ENCODE measurements around the gene CD69.

CD69 gene

DNA sequence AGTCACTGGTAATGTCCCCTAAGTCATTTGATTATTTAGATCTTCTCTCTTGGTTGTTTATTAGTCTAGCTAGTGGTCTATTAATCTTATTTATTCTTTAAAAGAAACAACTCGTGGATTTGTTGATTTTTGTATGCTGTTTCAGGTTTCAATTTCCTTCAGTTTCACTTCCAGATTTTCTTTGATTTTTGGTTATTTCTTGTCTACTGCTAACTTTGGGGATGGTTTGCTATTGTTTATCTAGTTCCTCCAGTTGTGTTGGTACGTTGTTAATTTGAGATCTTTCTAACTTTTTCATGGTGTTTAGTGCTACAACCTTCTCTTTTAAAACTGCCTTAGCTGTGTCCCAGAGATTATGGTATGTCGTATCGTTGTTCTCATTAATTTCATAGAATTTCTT, 18.5 kb upstream of the CD69 start:
- no peak for DNase-seq

DNA sequence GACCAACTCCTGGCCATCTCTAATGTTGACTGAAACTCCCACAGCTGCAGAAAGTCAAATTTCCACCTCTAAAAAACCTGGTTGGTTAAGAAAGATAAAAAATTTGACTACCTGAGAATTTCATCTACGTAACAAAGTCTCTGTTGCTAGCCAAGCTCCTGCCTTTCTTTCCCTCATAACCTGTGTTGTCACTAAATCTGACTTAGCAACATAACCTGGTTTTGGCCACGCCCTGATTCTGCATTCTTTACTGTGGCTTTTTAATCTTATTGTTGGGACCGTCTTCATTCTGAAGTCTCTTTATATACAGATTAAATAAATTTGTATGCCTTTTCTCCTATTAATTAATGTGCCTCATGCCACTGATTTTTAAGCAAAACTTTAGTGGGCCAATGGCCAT, 16.1 kb upstream of the CD69 start:
- no peak for DNase-seq

DNA sequence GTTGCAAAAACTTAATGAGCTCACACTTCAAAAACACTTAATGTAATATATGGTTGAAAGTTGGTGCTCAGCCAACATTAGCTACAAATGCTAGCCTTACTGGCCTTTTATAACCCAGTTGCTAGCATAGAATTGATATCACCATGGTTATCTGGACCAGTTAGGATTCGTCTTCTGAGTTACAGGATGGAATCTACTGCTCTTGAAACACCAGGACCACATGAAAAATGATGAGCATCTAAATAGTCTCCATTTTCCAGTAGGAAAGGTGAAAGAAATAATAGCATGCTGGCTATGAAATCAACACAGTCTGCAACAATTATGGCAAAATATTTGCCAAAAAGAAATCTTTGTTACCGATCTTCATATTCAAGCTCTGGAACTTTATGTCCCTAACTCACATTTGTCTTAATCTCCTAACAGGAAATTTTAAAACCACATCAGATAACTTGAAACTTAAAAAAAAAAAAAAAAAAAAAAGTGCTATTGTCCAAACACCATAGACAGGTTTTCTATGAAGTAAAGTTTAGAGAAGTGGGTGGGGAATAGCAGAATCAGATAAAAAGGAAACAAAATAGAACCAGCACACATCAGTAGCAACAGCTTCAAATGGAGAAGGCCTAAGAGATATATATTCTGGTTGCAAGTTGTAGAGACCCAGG, 12.6 kb upstream of the CD69 start:
- DNase-seq, result no peak

DNA sequence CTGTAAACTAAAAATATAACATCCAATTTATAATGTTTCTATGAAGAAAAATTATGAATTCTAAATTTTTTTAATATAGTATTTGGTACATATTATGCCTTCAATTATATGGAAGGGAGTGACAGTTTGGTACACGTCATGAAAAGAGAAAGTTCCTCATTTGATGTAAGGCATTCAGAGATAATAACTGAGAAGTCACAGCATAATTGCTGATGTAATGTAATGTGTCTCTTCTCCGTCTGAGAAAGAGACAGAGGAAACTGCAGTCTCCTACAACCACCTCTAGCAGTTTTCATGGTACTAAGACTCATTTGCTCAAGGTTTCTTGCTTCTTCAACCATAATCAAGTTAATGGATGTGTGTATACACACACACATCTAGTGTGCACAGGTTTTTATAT, 2.3 kb upstream of the CD69 start:
- DNase-seq, result no peak

DNA sequence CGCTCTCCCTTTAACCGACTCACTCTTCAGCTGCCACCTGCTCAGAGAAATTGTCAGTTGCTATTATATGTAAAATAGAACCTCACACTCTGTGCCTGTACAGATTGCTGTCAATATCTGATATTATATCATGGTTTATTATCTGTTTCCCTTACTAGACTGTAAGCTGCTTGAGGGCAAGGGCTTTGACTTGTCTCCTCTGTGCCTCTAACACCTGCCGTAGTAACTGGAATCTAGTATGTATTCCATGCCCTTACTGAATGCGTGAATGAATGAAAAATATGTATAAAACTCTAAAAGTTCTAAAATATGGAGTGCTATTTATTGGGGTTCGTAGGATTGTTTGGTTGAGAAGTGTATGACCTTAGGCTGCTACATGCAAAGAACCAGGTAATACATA, 1.7 kb upstream of the CD69 start:
- DNase-seq, result no peak

DNA sequence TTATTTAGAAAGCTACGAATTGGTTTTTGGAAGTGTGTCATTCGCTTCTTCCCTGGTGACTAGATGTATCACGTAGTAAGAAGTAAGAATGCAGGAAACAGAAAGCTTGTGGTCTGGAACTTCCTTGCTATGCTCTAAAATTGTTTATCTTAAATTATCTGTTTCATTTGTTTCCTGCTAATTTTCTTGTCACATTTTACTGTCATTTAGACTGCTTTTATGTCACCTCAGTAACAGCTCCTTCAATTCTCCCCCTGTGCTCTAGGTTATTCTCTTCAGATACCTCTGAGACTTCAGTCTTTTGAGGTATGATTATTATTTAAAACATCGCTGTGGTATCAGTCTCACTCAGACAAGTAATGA, 699 bp upstream of the CD69 start:
- DNase-seq, result no peak

DNA sequence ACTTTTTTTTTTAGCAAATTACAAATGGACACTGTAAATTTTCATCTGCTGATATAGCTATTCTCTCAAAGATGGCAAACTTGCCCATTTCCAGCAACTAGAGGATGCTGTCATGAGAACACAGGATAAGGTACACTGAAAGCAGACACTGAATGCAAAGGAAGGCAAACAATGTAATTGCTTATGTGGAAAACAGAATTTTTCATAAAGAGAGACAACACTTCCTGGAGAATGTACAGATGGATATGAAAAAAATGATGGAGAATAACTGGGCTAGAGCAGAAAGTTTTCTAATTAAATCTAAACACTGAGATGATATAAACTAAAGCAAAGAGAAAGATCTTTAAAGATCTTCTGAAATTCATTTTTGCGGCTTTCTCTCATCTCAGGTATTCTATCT, 581 bp downstream of the CD69 start:
- no peak for DNase-seq

DNA sequence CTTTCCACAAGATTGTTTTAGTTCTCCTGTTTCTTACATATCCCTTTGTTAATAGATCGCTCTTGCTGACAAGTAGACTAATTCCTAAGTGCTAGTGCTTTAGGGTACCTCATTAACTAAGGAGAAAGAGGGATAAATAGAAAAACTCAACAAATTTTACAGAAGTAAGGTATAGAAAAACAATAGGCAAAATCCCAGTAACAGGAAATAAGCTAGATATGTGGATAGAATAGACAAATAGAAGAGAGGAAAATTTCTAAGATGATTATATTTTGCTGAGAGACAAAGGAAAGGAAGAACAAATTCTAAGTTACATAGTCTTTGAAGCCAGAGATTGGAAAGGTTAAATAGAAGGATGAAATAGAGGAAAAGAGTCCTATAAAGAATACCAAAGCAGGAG, 1.0 kb downstream of the CD69 start:
- no peak for DNase-seq

DNA sequence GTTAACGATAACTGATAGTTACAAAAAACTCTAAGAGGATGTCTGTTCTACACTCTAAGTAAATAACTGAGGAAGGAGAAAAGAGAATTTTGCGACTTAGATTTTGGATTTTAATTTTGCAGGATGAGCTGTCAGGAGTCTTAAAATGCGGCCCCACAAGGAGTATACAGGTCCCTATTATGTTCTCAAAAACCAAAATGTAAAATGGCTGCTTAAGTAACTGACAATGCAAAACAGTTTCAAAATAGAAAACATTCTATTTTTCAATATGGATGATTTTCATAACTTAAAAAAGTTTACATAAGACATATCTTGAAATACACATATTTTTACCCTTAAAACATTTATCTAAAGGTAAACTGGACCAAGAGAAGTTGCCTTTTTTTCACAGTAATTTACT, 2.6 kb downstream of the CD69 start:
- no peak for DNase-seq

DNA sequence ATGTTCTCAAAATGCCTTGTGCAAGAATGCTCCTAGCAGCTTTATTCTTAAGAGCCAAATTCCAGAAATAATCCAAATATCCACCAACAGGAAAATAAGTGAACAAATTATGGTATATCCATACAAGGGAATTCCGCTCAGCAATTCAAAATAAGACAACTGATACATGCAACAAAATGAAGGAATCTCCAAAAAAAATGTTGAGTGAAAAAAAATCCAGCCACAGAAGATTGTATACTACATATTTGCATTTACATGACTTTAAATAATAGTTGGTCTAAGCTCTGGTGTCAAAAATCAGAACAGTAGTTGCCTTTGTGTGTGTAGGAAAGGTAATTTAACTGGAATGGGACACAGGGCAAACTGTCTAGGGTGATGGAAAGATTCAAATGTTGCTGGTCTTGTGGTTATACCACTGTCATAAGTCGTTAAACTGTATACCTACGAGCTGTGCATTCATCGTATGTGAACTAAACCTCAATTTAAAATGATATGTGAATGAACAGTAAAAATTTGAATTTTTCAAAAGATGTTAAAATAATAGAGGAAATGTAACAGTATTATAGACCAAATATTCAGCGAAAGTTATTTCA, 3.2 kb downstream of the CD69 start:
- no peak for DNase-seq

DNA sequence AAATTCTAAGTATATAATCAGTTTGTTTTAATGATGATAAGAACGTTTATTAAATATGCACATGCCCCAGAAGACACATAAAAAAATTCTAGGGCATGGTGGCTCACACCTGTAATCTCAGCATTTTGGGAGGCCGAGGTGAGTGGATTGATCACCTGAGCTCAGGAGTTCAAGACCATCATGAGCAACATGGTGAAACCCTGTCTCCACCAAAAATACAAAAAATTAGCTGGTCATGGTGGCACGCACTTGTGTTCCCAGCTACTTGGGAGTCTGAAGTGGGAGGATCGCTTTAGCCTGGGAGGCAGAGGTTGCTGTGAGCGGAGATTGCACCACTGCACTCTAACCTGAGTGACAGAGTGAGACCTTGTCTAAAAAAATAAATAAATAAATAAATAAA, 4.0 kb downstream of the CD69 start:
- DNase-seq, result no peak

DNA sequence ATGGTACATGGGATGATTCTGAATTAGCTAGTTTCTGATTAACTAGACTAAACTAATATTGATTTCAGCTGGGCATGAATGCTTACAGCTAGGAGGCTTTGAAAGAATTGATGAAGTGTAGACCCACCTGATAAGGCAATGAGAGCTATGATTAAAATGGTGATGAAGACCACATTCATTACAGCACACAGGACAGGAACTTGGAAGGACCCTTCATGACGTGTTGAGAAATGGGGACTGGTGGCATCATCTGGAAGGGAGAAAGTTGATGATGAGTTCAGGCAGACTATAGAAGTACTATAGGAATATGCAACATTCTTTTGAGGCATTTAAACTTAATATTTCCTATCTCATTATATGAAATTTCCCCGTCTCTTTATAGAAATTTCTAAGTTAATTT, 4.5 kb downstream of the CD69 start:
- no peak for DNase-seq

DNA sequence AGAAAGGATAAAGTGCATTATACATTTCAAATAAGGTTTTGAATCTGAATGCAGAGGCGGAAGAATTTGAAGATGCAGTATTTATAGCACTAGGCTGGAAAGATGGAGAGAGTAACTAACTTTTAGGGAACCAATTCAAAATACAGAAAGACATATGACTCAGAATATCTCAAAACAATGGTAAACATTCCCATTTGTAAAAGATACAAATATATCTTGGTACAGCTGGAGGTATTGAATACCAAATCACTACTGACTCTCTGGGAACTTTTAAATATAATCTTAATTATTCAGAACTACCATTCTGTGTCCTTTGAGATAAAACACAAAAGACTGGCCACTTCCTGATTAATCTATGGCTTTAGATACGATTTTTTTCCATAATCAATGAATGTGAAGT, 5.1 kb downstream of the CD69 start:
- no peak for DNase-seq

DNA sequence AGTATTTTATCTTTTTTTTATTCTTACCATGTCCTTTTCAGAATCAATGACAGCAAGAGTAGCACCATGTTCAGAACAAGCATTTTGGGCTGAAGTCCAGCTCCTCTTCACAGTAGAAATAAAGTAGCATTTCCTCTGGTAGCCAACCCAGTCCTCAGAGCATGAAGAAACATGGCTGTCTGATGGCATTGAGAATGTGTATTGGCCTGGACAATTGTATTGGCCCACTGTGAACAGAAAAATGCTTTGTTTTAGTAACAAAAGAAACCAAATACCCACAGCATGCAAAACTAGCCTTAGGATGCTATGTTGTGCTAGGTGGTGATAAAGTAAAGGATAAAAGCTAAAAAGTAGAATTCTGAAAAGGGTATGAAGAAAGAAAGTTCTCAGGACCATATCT, 5.7 kb downstream of the CD69 start:
- DNase-seq, result no peak

DNA sequence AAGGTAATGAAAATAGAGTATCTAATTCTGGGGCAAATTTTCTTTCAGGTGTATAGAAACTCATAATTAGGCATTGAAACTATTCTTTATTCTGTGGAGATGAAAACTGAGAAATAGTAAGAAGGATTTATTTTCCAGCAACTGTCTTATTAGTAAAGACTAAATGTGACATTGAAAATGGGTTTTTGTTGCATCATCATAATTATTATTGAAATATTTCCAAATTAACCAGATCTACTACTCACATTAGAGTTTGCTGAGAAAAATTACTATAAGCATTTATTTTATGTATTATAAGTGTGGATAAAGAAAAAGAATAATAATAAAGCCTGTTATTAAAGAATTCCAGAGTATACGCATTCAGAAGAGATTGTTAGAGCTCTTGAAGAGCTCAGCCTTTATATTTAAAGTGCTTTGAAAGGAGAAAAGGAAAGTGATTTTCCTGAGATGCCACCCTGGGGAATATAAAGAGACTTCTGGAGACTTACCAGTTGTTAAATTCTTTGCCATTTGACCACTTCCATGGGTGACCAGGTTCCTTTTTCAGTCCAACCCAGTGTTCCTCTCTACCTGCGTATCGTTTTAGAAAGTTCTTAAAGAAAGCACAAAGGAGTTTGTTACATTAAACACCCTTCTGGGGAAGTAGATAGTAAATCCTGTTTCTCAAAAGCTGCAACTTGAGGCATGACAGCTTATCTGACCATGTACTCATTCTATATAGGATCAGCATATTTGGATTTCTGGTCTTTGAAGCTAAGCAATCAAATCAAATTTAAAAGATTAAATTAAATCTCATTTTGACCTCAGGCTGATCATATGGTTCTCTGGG, 6.4 kb downstream of the CD69 start:
- DNase-seq, result no peak

DNA sequence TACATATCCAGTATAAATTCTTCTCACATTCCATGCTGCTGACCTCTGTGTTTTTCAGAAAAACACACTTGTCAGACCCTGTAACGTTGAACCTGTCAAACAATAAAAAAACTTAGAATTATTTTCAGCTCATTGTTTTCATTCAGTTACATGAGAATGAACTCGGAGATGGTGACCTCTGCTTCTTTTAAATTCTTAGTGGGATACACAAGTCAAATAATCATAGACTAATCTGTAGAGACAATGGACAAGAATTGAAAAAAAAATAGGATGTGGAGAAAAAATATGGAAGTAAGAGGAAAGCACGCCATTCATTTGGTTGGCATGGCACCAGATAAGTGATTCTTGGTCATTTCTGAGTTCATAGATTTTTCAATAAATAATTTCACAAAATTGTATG, 7.2 kb downstream of the CD69 start:
- no peak for DNase-seq

DNA sequence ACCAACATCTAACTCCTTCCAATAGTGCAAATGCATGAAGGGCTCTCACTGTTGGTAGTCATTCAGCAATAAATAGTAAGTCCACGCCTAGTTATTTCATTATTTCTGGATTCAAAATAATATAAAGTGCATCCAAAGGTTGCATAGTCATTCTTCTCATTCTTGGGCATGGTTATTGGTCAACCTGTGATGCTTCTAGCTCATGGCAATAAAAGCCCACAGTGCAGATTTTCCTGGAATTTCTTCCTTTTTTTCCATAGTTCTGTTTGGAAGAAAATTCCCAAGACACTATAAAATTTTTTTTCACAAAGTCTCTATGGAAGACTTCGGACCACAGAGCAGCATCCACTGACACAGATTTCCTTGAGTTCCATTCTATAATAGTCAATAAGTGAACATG, 7.6 kb downstream of the CD69 start:
- DNase-seq, result no peak

DNA sequence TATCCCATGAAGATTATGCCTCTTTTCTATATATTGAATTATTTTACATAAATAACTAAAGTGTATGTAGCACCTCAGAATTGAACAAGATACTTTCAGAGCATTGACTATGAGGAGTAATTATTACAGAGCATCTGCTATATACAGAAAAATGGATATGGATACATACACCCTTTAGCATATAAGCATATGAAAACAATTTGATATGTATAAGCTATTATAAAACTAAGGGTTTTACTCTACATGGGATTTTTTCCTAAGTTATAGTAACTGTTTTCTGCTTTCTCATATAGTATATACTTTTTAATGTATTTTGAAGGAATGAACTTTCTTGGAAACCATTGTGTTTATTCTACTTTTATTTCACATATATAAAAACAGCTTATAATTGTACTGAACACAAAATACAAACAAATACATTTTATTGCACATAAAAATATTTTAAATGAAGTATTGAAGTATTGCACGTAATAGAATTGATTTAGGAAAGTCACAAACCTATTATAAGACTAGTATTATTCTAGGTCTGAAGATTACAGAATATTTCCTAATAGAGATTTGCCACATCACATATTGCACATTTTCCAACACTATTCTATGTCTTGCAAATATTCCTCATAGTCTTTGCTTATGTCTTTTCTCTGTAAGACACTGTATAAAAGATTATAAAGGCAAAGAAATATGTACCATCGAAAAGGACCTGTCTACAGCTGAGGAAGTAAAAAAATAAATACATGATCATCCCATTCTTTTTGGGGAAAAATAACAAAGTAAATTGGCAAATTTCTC, 8.4 kb downstream of the CD69 start:
- no peak for DNase-seq

DNA sequence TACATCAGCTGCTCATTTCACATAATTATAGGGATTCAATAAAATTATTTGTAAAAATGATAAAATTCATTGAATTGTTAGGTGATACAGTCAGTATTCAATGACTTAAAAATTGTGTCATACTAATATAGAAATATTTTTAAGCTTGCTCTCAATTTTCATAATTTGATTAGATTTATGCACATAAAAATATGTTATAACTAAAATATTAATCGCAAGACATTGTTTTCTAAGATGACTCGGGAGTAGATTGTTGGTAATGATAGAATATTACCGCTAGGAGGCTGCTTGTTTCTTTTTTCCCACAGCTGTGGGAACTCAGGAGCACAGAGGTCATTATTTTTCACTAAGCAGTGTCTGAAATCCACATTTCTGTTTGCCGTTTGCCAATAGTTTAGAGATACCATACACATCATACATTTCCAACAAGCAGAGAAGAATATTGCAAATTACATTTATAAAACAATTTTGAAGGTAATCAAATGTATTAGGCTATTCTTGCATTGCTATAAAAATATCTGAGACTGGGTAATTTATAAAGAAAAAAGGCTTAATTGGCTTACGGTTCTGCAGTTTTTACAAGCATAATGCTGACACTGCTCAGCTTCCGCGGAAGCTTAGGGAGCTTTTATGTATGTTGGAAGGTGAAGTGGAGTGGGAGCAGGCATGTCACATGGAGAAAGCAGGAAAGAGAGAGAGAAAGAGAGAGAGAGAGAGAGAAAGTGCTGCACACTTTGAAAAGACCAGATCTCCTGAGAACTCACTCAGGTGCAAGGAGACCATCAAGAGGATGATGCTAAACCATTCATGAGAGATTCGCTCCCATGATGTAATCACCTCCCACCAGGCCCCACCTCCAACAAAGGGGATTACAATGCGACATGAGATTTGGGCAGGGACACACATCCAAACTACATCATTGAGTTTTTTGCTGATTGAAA, 9.2 kb downstream of the CD69 start:
- no peak for DNase-seq

DNA sequence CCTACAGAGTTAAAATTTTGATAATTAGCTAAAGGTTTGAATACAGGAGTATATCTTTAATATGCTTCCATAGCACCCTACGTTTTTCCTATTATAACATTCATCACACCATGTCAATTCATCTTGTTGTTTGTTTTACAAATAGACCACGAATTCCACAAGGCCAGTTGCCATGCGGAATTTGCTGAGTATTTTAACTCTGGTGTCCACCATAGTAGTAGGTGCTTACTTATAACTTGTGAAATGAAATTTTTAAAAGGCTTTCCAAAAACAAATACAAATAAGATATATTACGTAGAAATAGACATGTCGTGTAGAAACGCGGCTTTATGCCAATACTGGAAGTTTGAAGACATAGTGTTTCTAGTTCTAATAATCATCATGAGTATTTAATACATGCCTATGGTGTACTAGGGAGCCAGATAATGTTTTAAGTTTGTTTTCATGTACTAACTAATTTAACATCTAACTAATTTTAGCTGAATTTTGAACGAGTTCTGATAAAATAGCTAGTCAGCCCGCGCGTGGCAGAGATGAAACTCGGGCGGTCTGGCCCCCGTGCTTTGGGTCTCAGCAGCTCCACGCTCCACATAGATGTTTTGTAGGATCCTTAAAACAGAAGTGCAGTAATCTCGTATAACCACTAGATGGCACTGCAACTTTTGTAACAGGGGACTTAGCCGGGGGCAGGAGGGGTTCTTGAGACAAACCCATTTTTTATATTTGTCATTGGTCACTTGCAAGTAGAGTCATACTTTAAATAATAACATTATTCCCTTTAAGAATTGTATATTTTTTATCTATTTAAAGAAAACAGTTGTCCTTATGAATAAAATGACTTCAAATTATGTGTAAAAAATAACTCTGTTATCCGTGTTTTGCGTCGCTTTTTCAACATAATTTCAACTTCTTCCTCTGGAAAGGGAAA, 10.2 kb downstream of the CD69 start:
- DNase-seq, result no peak

DNA sequence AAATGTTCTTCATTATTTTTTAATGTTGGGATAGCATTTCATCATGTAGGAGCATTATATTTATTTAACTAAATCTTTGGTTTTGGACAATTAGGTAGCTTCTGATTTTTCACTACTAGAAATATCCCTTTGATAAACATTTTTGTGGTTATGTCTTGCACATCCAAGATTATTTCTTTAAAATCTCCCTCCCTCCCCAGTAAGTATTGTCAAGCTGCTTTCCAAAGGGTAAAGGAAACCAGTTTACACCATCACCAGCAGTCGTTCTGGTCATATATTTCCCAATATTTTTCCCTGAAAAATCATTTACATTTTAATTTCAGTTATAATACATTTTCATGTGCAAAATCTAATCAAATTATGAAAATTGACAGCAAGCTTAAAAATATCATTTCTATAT, 11.1 kb downstream of the CD69 start:
- DNase-seq, result no peak
